Vagina (tissue), 2 donors: ENCODE results near the gene PFKFB4. TPM values are rescaled to one million over a fixed set of nuclear protein-coding genes. Genes with fewer than 3 reads are reported as not detected.

Experiments used
- DNase-seq, 2 donors: peaks; one replicate each; pipeline ENCODE4 v3.0.0-alpha.2; 2017; ENCODE audit errors: extremely low spot score in 2 of 2
- H3K27ac ChIP-seq: fragments of 200-600 bp; sonication (generic); one replicate; pipeline ENCODE4 v1.5.1; 2019
- H3K27me3 ChIP-seq: fragments of 200-600 bp; sonication (generic); one replicate; pipeline ENCODE4 v1.5.1; 2019
- H3K36me3 ChIP-seq, 2 donors: fragments of 200-600 bp; sonication (generic); one replicate each; pipeline ENCODE4 v1.5.1; 2017 to 2019
- H3K4me1 ChIP-seq: fragments of 200-600 bp; sonication (generic); one replicate; pipeline ENCODE4 v1.5.1; 2019
- H3K4me3 ChIP-seq, 2 donors: fragments of 200-600 bp; sonication (generic); 1 replicate in 1 of 2; 2 replicates in 1 of 2; pipeline ENCODE4 v1.5.1; 2016 to 2019
- H3K9me3 ChIP-seq: fragments of 200-600 bp; sonication (generic); one replicate; pipeline ENCODE4 v1.5.1; 2019
- POLR2A ChIP-seq, 2 donors: fragments of 450-650 bp; IDR thresholded peaks; one replicate each; pipeline ENCODE4 v1.6.1; 2017; ENCODE audit warnings: antibody characterized with exemption in 2 of 2, mild to moderate bottlenecking in 2 of 2, moderate library complexity in 2 of 2
- POLR2AphosphoS5 ChIP-seq, 2 donors: sonication (generic); formaldehyde crosslinking; IDR thresholded peaks; one replicate each; pipeline ENCODE4 v1.9.0; 2017; ENCODE audit warnings: antibody characterized with exemption in 2 of 2, mild to moderate bottlenecking in 2 of 2, low read depth in 1 of 2; ENCODE audit not compliant: insufficient read depth in 1 of 2
- intact Hi-C: fragments of 100-400 bp; cut with DNase I; formaldehyde crosslinking; loops from one replicate; pipeline ENCODE4 v1.15.1; 2023
- total RNA-seq: library from RNA; depleted of rRNA; stranded (reverse); fragments of >200 nt; gene quantifications from one replicate; pipeline ENCODE4 v1.2.3, GENCODE V29; 2016
- TF ChIP-seq, protein P1 (sequence below), 3 experiments: fragments of 450-650 bp in 2 of 3; fragments of 200-600 bp in 1 of 3; sonication (generic) in 1 of 3; IDR thresholded peaks; one replicate each; pipeline ENCODE4 v1.5.1; 2017 to 2019; ENCODE audit warnings: antibody characterized with exemption in 3 of 3, mild to moderate bottlenecking in 2 of 3, moderate library complexity in 2 of 3

Gene PFKFB4
- total RNA-seq, 1 donor from 2014 or later = 7.4 TPM

DNA sequence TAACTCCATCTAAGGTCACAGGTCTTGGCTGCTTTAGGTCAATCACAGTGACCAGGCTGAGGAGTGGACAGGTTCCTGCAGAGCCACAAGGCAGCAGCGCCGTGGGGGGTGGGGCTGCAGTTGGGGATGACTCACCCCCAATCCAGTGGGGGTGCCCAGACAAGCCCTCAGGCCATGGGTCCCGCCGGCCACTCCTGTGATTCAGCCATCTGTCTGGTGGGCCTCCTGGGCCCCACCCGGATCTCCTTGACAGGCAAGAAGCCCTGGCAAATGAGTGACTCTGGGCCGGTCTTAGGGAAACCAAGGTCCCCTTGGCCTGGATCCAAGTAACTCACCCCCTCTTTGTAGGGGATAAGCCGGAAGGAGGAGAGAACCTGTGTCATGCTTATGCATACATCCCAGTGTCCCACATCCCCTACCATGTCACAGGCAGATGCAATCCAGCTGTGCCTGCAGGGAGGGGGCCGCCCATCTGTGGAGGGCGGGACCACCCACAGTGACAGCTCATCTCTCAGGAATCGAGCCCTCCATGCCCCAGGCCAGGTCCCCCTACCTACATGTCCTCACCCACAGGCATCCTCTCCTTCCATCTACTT, 39.0 kb upstream of the PFKFB4 start:
- intact Hi-C loops = no loop called here
- Histone ChIP-seq H3K9me3 (no peaks in the 10 kb centered on the region), H3K27me3 (no peaks in the 10 kb centered on the region), H3K4me1 (peaks cover 78% of the 10 kb centered on the region), H3K4me3 (peak overlapping the region; percentile 63 to 68), H3K27ac (peak overlapping the region; percentile 94), H3K36me3 (peaks cover 0 to 32% of the 10 kb centered on the region in 2 donors)
- DNase-seq = no peak
- TF ChIP-seq POLR2A (IDR thresholded peaks at IDR 0.05) (no peak), POLR2AphosphoS5 (IDR thresholded peaks at IDR 0.05; ENCODE audit: insufficient read depth in 1 of 2, low read depth in 1 of 2) (peak; percentile 16 to 68)

DNA sequence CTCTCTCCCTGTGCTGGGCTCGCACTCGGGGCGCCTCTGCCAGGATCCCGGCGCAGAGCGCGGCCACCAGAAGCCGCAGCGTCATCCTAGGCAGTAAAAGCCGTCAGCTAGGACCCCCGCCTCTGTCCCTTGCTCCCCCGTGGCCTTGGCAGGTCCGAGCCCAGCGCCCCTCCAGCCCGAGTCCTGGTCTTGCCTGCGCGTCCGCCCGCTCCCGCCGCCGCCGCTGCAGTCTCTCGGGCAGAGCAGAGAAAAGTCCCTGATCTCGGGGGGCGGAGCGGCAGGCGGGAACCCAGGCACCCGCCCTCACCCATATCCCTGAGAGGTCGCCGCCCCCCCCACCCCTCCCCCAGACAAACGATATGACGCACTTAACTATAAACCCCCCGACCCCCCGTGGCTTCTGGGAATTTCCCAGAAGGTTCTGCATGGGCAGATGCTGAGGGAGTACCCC, 38.5 kb upstream of the PFKFB4 start, which contains the start of gene COL7A1:
Gene COL7A1, minus strand, starts transcription at position 255 of the 451 bp plus-strand sequence. Its CDS starts 170 bp downstream, at position 85.
- intact Hi-C loops = no loop called here
- H3K4me1 ChIP-seq = peaks cover 73% of the 10 kb centered on the region
- H3K9me3 ChIP-seq = no peaks in the 10 kb centered on the region
- H3K27ac ChIP-seq = peak within 1 kb of the TSS; percentile 94
- peaks cover 0 to 27% of the 10 kb centered on the region in 2 donors for H3K36me3 ChIP-seq
- TF ChIP-seq, protein P1, sequence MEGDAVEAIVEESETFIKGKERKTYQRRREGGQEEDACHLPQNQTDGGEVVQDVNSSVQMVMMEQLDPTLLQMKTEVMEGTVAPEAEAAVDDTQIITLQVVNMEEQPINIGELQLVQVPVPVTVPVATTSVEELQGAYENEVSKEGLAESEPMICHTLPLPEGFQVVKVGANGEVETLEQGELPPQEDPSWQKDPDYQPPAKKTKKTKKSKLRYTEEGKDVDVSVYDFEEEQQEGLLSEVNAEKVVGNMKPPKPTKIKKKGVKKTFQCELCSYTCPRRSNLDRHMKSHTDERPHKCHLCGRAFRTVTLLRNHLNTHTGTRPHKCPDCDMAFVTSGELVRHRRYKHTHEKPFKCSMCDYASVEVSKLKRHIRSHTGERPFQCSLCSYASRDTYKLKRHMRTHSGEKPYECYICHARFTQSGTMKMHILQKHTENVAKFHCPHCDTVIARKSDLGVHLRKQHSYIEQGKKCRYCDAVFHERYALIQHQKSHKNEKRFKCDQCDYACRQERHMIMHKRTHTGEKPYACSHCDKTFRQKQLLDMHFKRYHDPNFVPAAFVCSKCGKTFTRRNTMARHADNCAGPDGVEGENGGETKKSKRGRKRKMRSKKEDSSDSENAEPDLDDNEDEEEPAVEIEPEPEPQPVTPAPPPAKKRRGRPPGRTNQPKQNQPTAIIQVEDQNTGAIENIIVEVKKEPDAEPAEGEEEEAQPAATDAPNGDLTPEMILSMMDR (IDR thresholded peaks at IDR 0.05) = no peak
- TF ChIP-seq POLR2A (IDR thresholded peaks at IDR 0.05) = no peak
- no peak for TF ChIP-seq POLR2AphosphoS5 (IDR thresholded peaks at IDR 0.05; ENCODE audit: insufficient read depth in 1 of 2, low read depth in 1 of 2)
- H3K27me3 ChIP-seq = no peaks in the 10 kb centered on the region
- no peak for DNase-seq
- H3K4me3 ChIP-seq = peak within 1 kb of the TSS; percentile 63 to 68

DNA sequence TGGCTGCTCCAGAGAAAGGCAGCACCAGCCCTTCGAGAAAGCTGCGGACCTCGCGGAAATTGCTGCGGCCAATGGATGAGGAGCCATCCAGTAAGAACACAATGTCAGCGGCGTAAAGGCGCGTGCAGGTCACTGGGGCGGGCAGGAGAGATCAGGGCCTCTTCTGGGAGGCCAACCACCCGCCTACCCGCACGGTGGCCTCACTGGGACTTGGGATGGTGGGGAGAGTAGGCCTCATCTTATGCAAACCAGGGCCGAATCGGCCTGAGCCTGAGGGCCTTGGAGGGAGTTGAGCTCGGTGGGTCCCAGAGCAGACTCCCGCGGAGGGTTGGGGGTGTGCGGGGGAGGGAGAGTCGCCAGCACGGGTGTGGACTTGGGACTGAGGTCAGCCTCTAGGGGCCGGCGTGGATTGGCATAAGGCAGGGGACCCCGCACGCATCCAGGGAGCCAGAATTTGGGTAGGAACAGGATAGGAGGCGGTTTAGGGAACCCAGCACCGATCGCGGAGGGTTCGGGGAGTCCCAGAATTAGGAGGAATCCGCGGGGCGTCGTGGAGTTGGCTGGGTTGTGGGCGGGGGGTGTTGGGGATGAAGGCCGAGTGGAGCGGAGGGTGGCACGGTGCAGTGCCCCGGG, 37.9 kb upstream of the PFKFB4 start:
- Histone ChIP-seq H3K27ac (peak overlapping the region; percentile 94), H3K9me3 (no peaks in the 10 kb centered on the region), H3K4me1 (peaks cover 67% of the 10 kb centered on the region), H3K4me3 (peak overlapping the region; percentile 63 to 68), H3K27me3 (no peaks in the 10 kb centered on the region), H3K36me3 (peaks cover 0 to 21% of the 10 kb centered on the region in 2 donors)
- TF ChIP-seq, protein P1 (IDR thresholded peaks at IDR 0.05) = no peak
- no peak for TF ChIP-seq POLR2AphosphoS5 (IDR thresholded peaks at IDR 0.05; ENCODE audit: insufficient read depth in 1 of 2, low read depth in 1 of 2)
- TF ChIP-seq POLR2A (IDR thresholded peaks at IDR 0.05) = no peak
- DNase-seq = no peak
- intact Hi-C loops = no loop called here

DNA sequence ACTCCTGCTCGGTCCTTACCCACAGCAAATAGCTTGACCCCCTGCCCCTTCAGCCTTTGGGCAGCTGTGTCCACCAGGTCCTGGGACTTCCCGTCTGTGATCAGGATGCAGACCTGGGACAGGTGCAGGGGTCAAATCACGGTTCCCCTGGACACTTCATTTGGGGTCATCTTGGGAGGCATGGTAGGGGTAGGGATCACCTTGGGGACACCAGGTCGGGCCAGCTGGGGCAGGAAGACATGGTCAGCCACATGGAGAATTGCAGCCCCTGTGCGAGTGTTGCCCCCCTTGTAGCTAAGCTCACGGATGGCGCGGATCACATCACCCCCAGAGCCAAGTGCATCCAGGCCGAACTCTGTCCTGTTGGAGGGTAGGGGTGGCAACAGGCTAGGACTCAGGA, 36.7 kb upstream of the PFKFB4 start:
- H3K9me3 ChIP-seq = no peaks in the 10 kb centered on the region
- TF ChIP-seq POLR2AphosphoS5 (IDR thresholded peaks at IDR 0.05; ENCODE audit: insufficient read depth in 1 of 2, low read depth in 1 of 2) (no peak), POLR2A (IDR thresholded peaks at IDR 0.05) (no peak)
- TF ChIP-seq, protein P1 (IDR thresholded peaks at IDR 0.05) = no peak
- DNase-seq = no peak
- no peak overlapping the region for H3K4me3 ChIP-seq
- intact Hi-C loops = no loop called here
- H3K4me1 ChIP-seq = peaks cover 55% of the 10 kb centered on the region
- H3K27ac ChIP-seq = no peak overlapping the region
- H3K36me3 ChIP-seq = peaks cover 0 to 13% of the 10 kb centered on the region in 2 donors
- no peaks in the 10 kb centered on the region for H3K27me3 ChIP-seq

DNA sequence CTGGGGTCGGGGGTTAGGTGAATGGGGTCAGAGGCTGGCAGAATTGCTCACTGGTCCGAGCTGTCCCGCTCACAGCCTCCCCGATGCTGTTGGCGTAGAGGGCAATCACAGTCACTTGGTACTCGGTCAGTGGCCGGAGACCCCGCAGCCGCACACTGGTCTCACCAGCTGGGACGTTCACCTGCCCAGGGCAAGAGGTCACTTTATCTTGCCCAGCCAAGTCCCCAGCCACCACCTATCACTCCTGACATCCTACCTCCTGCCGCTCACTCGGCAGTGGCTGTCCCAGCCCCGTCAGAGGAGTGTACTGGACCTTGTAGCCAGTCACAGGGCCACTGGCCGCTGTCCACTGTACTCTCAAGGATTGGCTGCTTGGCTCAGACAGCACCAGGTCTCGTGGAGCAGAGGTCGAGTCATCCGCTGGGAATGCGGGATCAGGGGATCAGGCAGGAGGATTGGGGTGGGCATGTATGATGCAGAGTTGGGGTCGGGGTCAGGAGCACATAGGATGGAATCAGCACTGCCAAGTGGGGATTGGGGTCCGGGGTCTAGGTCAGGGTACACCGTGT, 36.0 kb upstream of the PFKFB4 start:
- Histone ChIP-seq H3K4me1 (peaks cover 48% of the 10 kb centered on the region), H3K4me3 (no peak overlapping the region), H3K27ac (no peak overlapping the region), H3K27me3 (no peaks in the 10 kb centered on the region), H3K36me3 (peaks cover 0 to 13% of the 10 kb centered on the region in 2 donors), H3K9me3 (no peaks in the 10 kb centered on the region)
- intact Hi-C loops = no loop called here
- TF ChIP-seq, protein P1 (IDR thresholded peaks at IDR 0.05) = no peak
- TF ChIP-seq POLR2AphosphoS5 (IDR thresholded peaks at IDR 0.05; ENCODE audit: insufficient read depth in 1 of 2, low read depth in 1 of 2) (no peak), POLR2A (IDR thresholded peaks at IDR 0.05) (no peak)
- DNase-seq = no peak
